ENCODE measurements around the gene FCSK. TPM values are rescaled to one million over a fixed set of nuclear protein-coding genes. Genes with fewer than 3 reads are reported as not detected.

Gene FCSK
- total and polyA plus RNA-seq, 10 of the 15 experiments (the other 5 are each of a cell fraction or from before 2014, with no cell fraction given) = 0.60 to 17.6 (median 7.4) TPM

- POLR2A ChIA-PET = interaction anchor here (0.8 to 4.3 kb wide), 13 partner anchors 8 to 87 kb away, joined by 3 to 30 read pairs (median 5); partner anchors contain the start of gene FCSK
- H3K4me3 ChIP-seq = peak overlapping the region; percentile 88
- TF ChIP-seq TARDBP (IDR thresholded peaks at IDR 0.05; ENCODE audit: borderline replicate concordance) = no peak
- no peak for TF ChIP-seq PAX8 (IDR thresholded peaks at IDR 0.05)
- TF ChIP-seq SP1 (IDR thresholded peaks at IDR 0.05; ENCODE audit: low read depth, low read length) = no peak
- TF ChIP-seq EGR1 (IDR thresholded peaks at IDR 0.05; ENCODE audit: borderline replicate concordance in 1 of 2, low read depth in 2 of 2, low read length in 2 of 2) = 0 out of 3 replicates have a peak, but pooled peaks of 1 of the 2 experiments have one; percentile 8
- no peak for TF ChIP-seq ATF3 (IDR thresholded peaks at IDR 0.05; ENCODE audit: borderline replicate concordance, extremely low read depth, low read depth, low read length)
- no peak for TF ChIP-seq WRNIP1 (IDR thresholded peaks at IDR 0.05; ENCODE audit: borderline replicate concordance, low read depth, low read length)
- TF ChIP-seq NR2F1 (conservative IDR thresholded peaks at IDR 0.05) = no peak
- TF ChIP-seq PML (IDR thresholded peaks at IDR 0.05; ENCODE audit: low read length) = no peak
- TF ChIP-seq CREM (IDR thresholded peaks at IDR 0.05; ENCODE audit: low read depth) = no peak
- no peak for TF ChIP-seq BCL3 (IDR thresholded peaks at IDR 0.05; ENCODE audit: borderline replicate concordance, insufficient read depth, low read depth, low read length, poor library complexity, severe bottlenecking)
- TF ChIP-seq SKIL (IDR thresholded peaks at IDR 0.05; ENCODE audit: low read depth, poor library complexity, severe bottlenecking) = no peak
- TF ChIP-seq PBX3 (IDR thresholded peaks at IDR 0.05; ENCODE audit: insufficient replicate concordance, low read depth, low read length) = no peak
- TF ChIP-seq ZBTB4 (CRISPR knock-in tag; IDR thresholded peaks at IDR 0.05) = no peak
- no peak for TF ChIP-seq MTA2 (IDR thresholded peaks at IDR 0.05; ENCODE audit: low read depth)
- TF ChIP-seq ZNF24 (IDR thresholded peaks at IDR 0.05) = no peak
Measured at GRCh38 chr16:70438585-70438968, 15.8 kb upstream of the FCSK start.

More at GRCh38 chr16:70438585-70438968, 15.8 kb upstream of the FCSK start:
- H4K20me1 ChIP-seq (ENCODE audit: control insufficient read depth, insufficient read depth) = no peaks in the 10 kb centered on the region
- H3K4me1 ChIP-seq (ENCODE audit: control insufficient read depth, insufficient read depth, low read length) = peaks cover 26% of the 10 kb centered on the region
- in situ Hi-C loops (cut with MboI) (no loop called here), intact Hi-C loops (cut with micrococcal nuclease; ENCODE audit: unreplicated experiment) (loop anchor here (2.0 to 10.0 kb wide), 4 partner anchors 38 to 874 kb away; partner anchors contain the start of genes COG4, NFAT5 and SF3B3)
- H3K27ac ChIP-seq (ENCODE audit: control insufficient read depth, insufficient read depth) = peak overlapping the region; percentile 71
- RAD21 ChIA-PET (ENCODE audit: unreplicated experiment) = interaction anchor here (1.0 to 2.8 kb wide), 15 partner anchors 9 to 92 kb away, joined by 3 to 30 read pairs (median 5); partner anchors contain the start of genes COG4, DDX19A, FCSK and SF3B3
- no peaks in the 10 kb centered on the region for H3K27me3 ChIP-seq (replicated peaks in 1 of 2; ENCODE audit: control insufficient read depth in 2 of 2, insufficient read depth in 2 of 2, low read length in 1 of 2)
- no TSS peak for BruUV-seq (replicated peaks)
- SMC1A ChIA-PET (ENCODE audit: uncharacterized antibody, unreplicated experiment) = interaction anchor here (0.9 to 5.0 kb wide), 14 partner anchors 9 to 87 kb away, joined by 3 to 36 read pairs (median 5); partner anchors contain the start of gene FCSK
- peak overlapping the region; percentile 83 for H3K9ac ChIP-seq (ENCODE audit: control insufficient read depth, insufficient read depth, low read length)
- WGBS (ENCODE audit: insufficient coverage, insufficient replicate concordance, low lambda C conversion rate, missing lambda C conversion rate) = 0% methylated on average over 1 of the region's 39 CpGs
- peak overlapping the region; percentile 15; the same call in 1 of the 2 replicates for H2AFZ ChIP-seq (ENCODE audit: control insufficient read depth, low read depth, low read length)
- H3K79me2 ChIP-seq (ENCODE audit: control insufficient read depth, insufficient read depth, low read length) = peaks cover 50% of the 10 kb centered on the region
- no peak for DNase-seq (ENCODE audit: low read depth, low spot score)
- no peak for ATAC-seq
- CTCF ChIA-PET = interaction anchor here (0.7 to 4.0 kb wide), 4 partner anchors 9 to 58 kb away, joined by 3 to 25 read pairs (median 3); partner anchors contain the start of gene FCSK
- H3K4me2 ChIP-seq (ENCODE audit: control insufficient read depth, insufficient read depth) = peak overlapping the region; percentile 78; the same call in 1 of the 2 replicates
- no peaks in the 10 kb centered on the region for H3K9me3 ChIP-seq (replicated peaks; ENCODE audit: control insufficient read depth, insufficient read depth, low read length)
- FAIRE-seq = no peak
- H3K36me3 ChIP-seq (ENCODE audit: control insufficient read depth in 2 of 2, insufficient read depth in 2 of 2, low read length in 1 of 2) = peaks cover 0 to 4% of the 10 kb centered on the region in 2 experiments; a peak in 1 of 4 replicates
